DND-41 (cell line): ENCODE data around the gene ENAH.

Experiments used
- ATAC-seq: fragments of 200-7000 bp; cut with Tn5 transposase; 3 replicates; pipeline ENCODE4 v1.9.1; 2021; ENCODE audit warnings: low read depth; ENCODE audit not compliant: insufficient read depth
- DNase-seq: peaks from one replicate; pipeline ENCODE4 v3.0.0-alpha.2; 2020
- H2AFZ ChIP-seq: 2 replicates; pipeline ENCODE4 v1.6.0; 2012; ENCODE audit warnings: low read depth, low read length
- H3K27ac ChIP-seq: 2 replicates; pipeline ENCODE4 v1.5.1; 2012; ENCODE audit warnings: low read length, inconsistent platforms
- H3K27me3 ChIP-seq: fragments of 200-600 bp; sonication (generic); 2 replicates; pipeline ENCODE4 v1.6.0; 2012; ENCODE audit warnings: low read length, mild to moderate bottlenecking, inconsistent platforms; ENCODE audit not compliant: insufficient read depth, poor library complexity
- H3K36me3 ChIP-seq: 2 replicates; pipeline ENCODE4 v1.5.1; 2012; ENCODE audit warnings: low read length, inconsistent platforms; ENCODE audit not compliant: insufficient read depth
- H3K4me1 ChIP-seq: 2 replicates; pipeline ENCODE4 v1.5.1; 2012; ENCODE audit warnings: mild to moderate bottlenecking, low read length; ENCODE audit not compliant: insufficient read depth
- H3K4me2 ChIP-seq: 2 replicates; pipeline ENCODE4 v1.6.0; 2012; ENCODE audit warnings: mild to moderate bottlenecking, moderate library complexity, low read length, inconsistent platforms; ENCODE audit not compliant: insufficient read depth
- H3K4me3 ChIP-seq, 2 experiments: fragments of 200-600 bp in 1 of 2; shearing (Covaris generic) in 1 of 2; 2 replicates each; pipeline ENCODE4 v1.5.1; 2012 to 2016; ENCODE audit warnings: inconsistent platforms in 2 of 2, low read length in 2 of 2, mild to moderate bottlenecking in 2 of 2, low read depth in 1 of 2, moderate library complexity in 1 of 2
- H3K79me2 ChIP-seq: 2 replicates; pipeline ENCODE4 v1.6.0; 2012; ENCODE audit warnings: low read length, inconsistent platforms; ENCODE audit not compliant: insufficient read depth
- H3K9ac ChIP-seq: 2 replicates; pipeline ENCODE4 v1.6.0; 2012; ENCODE audit warnings: low read depth, mild to moderate bottlenecking, inconsistent platforms, low read length, moderate library complexity
- H3K9me3 ChIP-seq: 2 replicates; pipeline ENCODE4 v1.5.1; 2012; ENCODE audit warnings: low read length, moderate library complexity, mild to moderate bottlenecking, inconsistent platforms; ENCODE audit not compliant: insufficient read depth, severe bottlenecking
- H4K20me1 ChIP-seq: 2 replicates; pipeline ENCODE4 v1.6.0; 2012; ENCODE audit warnings: low read length; ENCODE audit not compliant: insufficient read depth
- CTCF ChIP-seq: IDR thresholded peaks from 2 replicates; pipeline ENCODE4 v1.5.1; 2012; ENCODE audit warnings: borderline replicate concordance, low read length, moderate library complexity, mild to moderate bottlenecking; ENCODE audit not compliant: poor library complexity, severe bottlenecking; ENCODE audit errors: extremely low read depth
- EZH2 ChIP-seq: IDR thresholded peaks from 3 replicates; pipeline ENCODE4 v1.6.1; 2012; ENCODE audit warnings: borderline replicate concordance, low read depth, mild to moderate bottlenecking, moderate library complexity, low read length, inconsistent platforms; ENCODE audit not compliant: severe bottlenecking

ENAH gene

GRCh38 chr1:225519166-225519863, 133.6 kb downstream of the ENAH start:
- H3K27ac ChIP-seq: no peak overlapping the region
- H4K20me1 ChIP-seq: no peaks in the 10 kb centered on the region
- TF ChIP-seq EZH2 (no peak), CTCF (no peak)
- no peak overlapping the region for H3K4me2 ChIP-seq
- no peaks in the 10 kb centered on the region for H3K27me3 ChIP-seq
- ATAC-seq: no peak
- no peaks in the 10 kb centered on the region for H3K4me1 ChIP-seq
- H3K79me2 ChIP-seq: no peaks in the 10 kb centered on the region
- no peak overlapping the region for H3K4me3 ChIP-seq
- H2AFZ ChIP-seq: no peak overlapping the region
- no peak for DNase-seq
- no peaks in the 10 kb centered on the region for H3K36me3 ChIP-seq
- H3K9ac ChIP-seq: no peak overlapping the region
- no peaks in the 10 kb centered on the region for H3K9me3 ChIP-seq

- Histone ChIP-seq H3K9ac (no peak overlapping the region), H3K79me2 (no peaks in the 10 kb centered on the region), H2AFZ (no peak overlapping the region), H3K27me3 (peaks cover under 1% of the 10 kb centered on the region), H3K4me2 (no peak overlapping the region), H3K27ac (no peak overlapping the region), H4K20me1 (no peaks in the 10 kb centered on the region), H3K4me3 (no peak overlapping the region), H3K9me3 (no peaks in the 10 kb centered on the region), H3K4me1 (no peaks in the 10 kb centered on the region), H3K36me3 (no peaks in the 10 kb centered on the region)
- ATAC-seq: no peak
- TF ChIP-seq EZH2 (no peak), CTCF (no peak)
- no peak for DNase-seq
Measured at GRCh38 chr1:225517697-225518096, 135.2 kb downstream of the ENAH start.

- TF ChIP-seq EZH2 (no peak), CTCF (no peak)
- Histone ChIP-seq H3K9ac (no peak overlapping the region), H2AFZ (no peak overlapping the region), H3K79me2 (no peaks in the 10 kb centered on the region), H3K27me3 (peaks cover 2% of the 10 kb centered on the region), H3K36me3 (no peaks in the 10 kb centered on the region), H3K4me1 (no peaks in the 10 kb centered on the region), H4K20me1 (no peaks in the 10 kb centered on the region), H3K27ac (no peak overlapping the region), H3K9me3 (no peaks in the 10 kb centered on the region), H3K4me3 (no peak overlapping the region), H3K4me2 (no peak overlapping the region)
- DNase-seq (no peak), ATAC-seq (no peak)
Measured at GRCh38 chr1:225517221-225517620, 135.7 kb downstream of the ENAH start.
